Hematopoietic multipotent progenitor cell treated with erythropoietin and hydrocortisone succinate and interleukin-3 and kit ligand, for 15 days (in vitro differentiated cells): ENCODE measurements around the gene FBXL16.

Experiments used
- DNase-seq: peaks from one replicate; pipeline ENCODE4 v3.0.0-alpha.2; 2015; ENCODE audit warnings: low spot score

FBXL16 gene

DNA sequence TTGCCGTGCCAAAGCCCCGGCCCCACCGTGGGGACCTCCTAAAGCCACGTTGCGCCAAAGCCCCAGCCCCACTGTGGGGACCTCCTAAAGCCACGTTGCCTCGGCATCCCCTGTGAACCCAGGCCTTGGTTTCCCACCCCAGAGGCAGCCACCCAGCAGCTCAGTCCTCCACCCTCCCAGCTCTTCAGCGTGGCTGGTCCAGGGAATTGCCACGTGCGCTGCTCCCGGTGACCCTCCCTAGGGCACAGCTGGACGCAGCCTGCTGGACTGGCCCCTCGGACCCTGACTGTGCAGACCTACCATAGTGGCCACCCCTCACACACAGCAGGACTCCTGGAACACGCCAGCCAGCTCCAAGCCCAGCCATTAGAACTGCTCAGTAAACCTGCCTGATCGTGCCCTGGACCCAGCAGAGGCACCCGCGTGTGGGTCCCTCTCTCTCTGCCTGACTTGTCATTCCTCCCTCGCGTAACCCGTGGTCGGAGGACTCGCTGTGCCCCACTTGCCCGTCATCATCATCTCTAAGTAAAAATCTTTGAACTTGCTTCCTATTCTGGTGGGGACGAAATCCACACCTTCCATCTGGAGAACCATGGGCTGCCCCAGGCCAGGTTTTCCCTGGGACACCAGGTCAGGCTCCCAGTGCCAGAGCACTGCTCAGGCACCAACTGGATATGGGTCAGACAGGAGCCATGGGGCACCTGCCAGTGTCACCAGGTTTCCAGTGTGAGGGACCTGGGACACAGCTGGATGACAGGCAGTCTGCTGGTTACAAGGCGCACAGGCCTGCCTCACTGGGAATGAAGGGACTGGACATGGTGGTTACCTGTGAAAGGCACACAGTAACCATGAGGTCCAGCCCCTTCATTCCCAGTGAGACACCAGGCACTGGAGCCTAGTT is 29.6 kb upstream of the FBXL16 start:
- no peak for DNase-seq

- no peak for DNase-seq
Observed at GRCh38 chr16:734208-734980, 28.8 kb upstream of the FBXL16 start.

- peak; percentile 27 for DNase-seq
Observed at GRCh38 chr16:733382-734207, 28.0 kb upstream of the FBXL16 start.

DNA sequence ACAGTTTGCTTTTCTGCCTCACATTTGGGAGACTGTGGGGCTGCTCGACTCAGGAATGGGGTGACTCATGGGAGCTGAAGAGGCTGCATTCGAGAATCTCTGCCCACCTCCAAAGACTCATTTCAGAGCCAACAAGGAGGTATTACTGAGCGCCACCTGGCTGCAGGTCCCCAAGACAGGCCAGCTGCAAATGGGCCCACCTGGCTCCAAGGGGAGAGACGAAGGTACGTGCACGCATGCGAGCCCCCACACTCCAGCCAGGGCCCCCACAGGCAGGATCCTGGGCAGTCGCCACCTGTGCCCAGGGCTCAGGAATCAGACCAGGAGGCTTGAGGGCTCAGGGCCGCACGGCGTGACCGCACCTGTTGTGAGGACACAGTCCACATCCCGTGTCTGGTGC is 27.3 kb upstream of the FBXL16 start:
- no peak for DNase-seq

DNA sequence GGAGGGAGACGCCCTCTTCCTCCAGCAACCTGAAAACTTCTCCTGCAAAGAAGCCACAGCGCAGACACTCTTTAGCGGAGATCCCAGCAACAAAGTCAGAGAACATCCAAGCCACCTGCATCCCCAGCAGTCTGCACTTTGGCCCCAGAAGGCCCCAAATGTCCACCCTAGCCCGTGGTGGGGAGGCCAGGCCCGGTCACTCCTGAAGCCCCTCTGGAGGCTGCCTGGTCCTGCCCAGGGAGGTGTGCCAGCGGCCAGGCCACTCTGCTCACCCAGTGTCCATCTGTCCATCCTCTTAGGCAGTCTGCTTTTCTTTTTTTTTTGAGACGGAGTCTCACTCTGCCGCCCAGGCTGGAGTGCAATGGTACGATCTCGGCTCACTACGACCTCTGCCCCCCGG is 26.7 kb upstream of the FBXL16 start:
- DNase-seq = no peak

DNA sequence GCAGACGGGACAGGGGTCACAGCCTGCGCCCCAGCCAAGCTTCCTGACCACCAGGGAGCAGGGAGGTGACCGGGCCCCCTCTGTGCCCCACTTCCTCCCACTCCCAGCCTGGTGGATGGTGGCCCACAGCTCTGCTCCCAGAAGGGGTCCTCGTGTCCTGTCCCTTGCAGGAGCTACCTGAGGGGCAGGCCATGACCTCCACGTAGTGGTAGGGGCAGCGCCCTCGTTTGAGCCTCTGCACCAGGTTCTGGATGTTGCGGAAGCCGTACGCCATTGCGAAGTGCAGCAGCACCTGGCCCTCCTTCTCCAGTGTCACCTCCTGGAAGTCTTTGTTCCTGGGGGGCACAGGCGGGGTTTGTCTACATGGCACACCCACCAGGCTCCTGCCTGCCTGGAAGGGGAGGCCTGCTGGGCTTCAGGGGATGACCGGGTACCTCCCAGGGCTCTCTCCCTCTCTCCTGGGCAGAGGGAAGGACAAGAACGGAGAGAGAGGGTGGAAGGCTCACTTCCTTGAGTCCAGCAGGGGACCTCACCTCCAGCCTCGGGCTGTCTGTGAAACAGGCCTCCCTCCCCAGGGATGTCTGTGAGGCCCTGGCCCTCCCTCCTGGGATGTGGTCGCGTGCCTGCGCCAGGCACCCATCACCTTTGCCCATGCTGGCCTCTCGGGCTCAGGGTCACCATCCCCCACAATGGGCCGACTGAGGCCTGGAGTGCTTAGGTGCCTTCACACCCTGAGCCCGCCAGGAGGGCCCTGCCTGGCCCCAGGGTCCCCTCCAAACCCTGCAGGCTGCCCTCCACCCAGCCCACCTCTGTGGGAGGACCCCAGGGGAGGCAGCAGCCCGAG is 25.3 kb upstream of the FBXL16 start:
- no peak for DNase-seq

DNA sequence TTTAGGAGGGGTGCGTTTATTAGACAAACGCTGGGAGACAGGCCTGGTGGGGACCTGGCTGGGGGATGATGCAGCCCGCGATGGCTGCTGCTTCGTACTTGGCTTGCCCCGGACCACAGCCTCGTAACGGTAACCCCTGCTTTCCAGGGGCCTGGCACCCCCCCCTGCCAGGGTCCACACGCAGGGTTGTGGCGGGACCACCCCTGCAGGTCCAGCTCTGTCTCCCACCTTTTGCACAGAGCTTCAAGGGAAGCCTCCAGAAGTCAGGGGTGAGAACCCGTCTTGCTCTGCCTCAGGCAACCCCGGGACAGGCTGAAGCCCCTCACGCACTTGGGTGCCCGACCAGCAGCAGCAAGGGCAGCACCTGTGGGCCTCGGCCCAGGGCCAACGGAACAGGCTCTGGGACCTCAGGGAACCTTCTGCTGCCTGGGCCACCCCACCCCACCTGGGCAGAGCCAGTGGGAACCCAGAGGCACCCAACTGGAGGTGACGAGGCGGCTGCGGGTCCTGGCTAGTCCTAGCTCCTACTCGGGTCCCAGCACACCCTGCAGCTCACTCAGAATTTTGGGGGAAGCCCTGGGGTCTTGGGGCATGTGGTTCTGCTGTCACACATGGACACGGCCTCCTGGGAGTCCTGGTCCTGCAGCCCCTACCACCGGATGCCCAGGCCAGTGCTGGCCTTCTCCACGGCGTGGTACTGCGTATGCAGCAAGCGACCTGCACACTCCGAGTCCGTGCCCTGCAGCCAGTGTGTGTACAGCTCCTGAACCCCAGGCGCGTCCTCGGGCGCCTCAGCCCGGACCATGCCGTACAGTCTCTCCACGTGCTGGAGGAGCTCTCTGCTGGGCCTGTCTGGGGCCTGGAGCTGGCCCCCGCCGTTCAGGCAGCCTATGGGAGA is 24.4 kb upstream of the FBXL16 start:
- DNase-seq = no peak

DNA sequence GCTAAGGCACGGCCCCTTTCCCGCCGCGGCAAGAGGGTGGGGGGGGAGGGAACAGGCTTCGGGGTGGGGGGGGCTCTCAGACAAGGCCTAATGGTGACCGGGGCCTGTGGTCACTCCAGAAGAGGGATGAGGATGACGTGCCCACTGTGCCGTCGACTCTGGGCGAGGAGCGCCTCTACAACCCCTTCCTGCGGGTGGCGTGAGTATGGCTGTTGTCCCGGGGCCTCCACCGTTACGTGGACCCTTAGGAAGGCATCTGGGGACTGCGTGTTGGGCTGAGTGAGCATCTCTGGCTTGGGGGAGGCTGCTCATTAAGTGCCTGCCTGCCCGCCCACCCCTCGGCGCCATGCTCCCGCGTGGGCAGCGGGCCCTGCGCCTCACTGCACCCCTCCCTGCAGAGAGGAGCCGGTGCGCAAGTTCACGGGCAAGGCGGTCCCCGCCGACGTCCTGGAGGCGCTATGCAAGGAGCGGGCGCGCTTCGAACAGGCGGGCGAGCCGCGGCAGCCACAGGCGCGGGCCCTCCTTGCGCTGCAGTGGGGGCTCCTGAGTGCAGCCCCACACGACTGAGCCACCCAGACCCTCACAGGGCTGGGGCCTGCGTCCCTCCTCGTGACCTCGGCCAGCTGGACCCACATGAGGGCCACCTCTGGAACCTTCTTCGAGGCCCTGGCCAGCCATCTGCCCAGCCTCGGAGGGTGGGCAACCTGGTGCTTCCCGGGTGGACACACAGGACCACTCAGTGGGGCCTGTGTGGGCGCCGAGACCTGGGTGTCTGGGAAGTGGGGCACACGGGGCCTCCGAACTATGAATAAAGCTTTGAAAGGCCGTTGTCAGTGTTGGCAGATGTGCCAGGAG is 23.5 kb upstream of the FBXL16 start:
- no peak for DNase-seq

GRCh38 chr16:728131-728889 is 22.7 kb upstream of the FBXL16 start:
- peak; percentile 27 for DNase-seq

DNA sequence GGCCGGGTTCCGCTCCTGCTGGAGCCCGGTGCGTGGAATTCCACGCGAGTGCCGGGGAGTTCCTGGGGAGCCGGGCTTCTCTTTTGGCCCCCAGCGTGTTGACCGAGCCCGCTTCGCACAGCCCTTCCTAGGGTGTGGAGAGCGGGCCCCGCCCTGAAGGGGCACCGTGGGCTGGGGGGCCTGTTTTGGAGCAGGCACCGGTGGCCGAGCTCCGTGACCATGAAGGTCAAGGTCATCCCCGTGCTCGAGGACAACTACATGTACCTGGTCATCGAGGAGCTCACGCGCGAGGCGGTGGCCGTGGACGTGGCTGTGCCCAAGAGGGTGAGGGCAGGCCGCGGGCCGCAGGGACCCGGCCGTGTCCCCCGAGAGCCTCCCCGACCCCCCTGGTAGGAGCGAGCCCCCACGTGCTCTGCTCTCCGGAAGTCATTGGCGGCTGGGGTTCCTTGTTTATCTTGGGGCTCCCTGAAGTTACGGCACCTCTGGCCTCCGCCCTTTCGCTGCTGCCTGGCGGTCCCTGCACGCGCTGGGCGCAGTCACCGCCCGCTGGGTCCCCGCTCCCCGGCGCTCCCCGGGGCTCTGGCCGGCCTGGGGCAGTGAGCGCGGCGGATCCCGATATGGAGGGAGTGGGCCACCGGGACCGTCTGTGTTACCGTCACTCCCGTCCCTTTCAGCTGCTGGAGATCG is 21.8 kb upstream of the FBXL16 start:
- peak; percentile 39 for DNase-seq

- no peak for DNase-seq
Observed at GRCh38 chr16:726438-727290, 21.1 kb upstream of the FBXL16 start, which contains the start of the genes CCDC78 and HAGHL. Gene CCDC78 (minus strand): TSS chr16:726443. CDS start chr16:726367, 76 bp downstream. Gene HAGHL (plus strand): TSS chr16:727106. CDS start chr16:727510, 404 bp downstream.

GRCh38 chr16:726188-726437 is 20.5 kb upstream of the FBXL16 start:
- DNase-seq = no peak

DNA sequence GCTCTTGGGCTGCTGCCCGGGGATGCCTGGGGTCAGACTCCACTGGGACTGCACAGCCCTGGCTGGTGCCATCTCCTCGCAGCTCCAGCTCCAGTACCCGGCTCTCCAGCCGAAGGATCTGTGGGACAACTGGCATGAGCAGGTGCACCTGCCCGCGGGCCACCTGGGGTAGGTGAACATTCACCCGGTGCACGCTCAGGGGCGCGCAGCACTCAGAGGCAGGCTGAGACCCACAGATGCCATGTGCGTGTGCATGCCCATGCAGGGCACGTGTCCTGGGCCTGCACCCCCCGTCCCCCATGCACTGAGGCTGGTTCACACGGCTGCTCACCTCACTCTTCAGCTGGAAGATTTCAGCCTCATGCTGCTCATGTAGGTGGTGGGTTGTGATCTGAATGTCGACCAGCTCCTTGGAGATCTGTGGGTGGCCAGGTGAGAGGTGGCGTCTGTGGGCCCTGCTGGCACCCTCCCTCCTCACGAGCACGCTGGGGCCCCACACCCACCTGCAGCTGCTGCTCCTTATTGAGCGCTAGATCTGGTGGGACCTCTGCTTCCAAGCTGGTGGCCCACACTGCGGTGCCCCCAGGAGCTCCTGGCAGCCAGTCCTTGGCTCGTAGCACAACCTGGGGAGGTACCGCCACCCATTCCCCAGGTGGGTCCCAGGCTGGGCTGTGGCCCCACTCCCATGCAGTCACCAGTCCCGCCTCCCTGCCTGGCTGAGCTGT is 20.0 kb upstream of the FBXL16 start:
- no peak for DNase-seq

DNA sequence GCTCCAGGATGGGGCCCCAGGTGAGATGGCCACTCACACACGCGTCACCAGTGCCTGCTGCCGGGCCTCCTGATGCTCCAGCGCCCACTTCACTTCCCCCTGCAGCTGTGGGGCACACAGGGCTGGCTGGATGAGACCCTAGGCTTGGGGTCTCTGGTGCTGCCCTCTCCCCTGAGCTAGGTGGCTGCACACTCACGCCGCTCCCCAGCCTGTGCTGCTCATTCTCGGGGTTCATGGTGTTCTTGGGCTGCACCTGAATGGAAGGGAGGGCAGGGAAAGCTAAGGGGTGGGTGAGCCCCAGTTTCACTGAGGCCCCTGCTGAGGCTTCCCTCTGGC is 19.4 kb upstream of the FBXL16 start:
- DNase-seq = no peak

DNA sequence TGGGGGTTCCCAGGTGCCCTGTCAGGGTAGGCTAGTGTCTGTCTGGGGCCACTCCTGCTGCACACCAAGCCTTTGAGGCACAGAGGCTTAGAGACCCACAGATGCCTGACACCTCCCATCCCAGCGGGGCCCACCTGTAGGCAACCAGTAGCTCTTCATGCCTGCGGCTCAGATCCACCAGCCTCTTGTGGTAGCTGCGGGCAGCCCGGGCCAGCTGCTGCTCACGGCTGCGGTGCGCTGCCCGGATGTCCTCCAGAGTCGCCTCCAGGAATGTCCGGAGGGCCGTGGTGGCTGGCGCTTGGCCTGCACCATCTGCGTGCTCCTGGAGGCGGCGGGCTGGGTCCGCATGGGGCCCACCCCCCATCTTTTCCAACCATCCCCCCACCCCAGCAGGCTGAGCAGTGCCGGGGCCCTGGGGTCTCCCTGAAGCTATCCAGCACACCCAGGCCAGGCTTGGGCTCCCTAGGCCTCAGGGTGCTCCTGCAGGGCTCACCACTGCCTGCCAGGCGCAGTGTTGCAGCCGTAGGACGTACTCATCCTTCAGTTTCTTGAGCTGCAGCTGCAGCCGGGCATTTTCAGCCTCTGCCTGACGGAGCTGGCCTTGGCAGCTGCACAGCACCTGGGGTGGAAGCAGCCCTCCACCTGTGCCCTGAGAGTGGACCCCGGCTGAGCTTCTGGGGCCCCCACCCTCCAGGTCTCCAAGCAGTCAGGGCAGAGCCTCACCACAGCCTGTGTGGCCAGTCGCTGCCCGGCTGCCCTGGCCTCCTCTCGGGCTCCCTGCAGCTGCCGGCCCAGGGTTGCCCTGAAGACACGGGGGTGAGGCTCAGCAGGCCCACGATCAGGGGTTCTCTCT is 18.8 kb upstream of the FBXL16 start:
- no peak for DNase-seq

- DNase-seq = no peak
Observed at GRCh38 chr16:723695-724094, 18.1 kb upstream of the FBXL16 start.
